ENCODE measurements around the gene MERTK. TPM values are rescaled to one million over a fixed set of nuclear protein-coding genes. Genes with fewer than 3 reads are reported as not detected.
A peak's percentile ranks its signal among the peaks of the same experiment; 100 is the strongest.

Gene MERTK
- total RNA-seq, 1 experiment from 2014 or later = 2.1 TPM

- no TSS peak for BruUV-seq (replicated peaks)
- intact Hi-C loops (cut with micrococcal nuclease; ENCODE audit: unreplicated experiment) = no loop called here
- Mint-ChIP-seq H3K4me3 (ENCODE audit: low read depth, unreplicated experiment) (no peak overlapping the region), H3K9me3 (ENCODE audit: low read depth, unreplicated experiment) (peaks cover 8% of the 10 kb centered on the region), H3K36me3 (ENCODE audit: insufficient read depth, unreplicated experiment) (no peaks in the 10 kb centered on the region), H3K27ac (ENCODE audit: unreplicated experiment) (no peak overlapping the region), H3K27me3 (ENCODE audit: unreplicated experiment) (no peaks in the 10 kb centered on the region), H3K4me1 (ENCODE audit: low read depth, unreplicated experiment) (peaks cover 39% of the 10 kb centered on the region)
- CTCF ChIA-PET = interaction anchor here (0.6 kb wide), 1 partner anchor 69 kb away, joined by 4 read pairs; no protein-coding TSS in a partner anchor
- TF ChIP-seq CTCF (IDR thresholded peaks at IDR 0.05; ENCODE audit: unreplicated experiment) = no peak
- DNase-seq = no peak
Observed at GRCh38 chr2:111972955-111973565, 74.7 kb downstream of the MERTK start.

GRCh38 chr2:111973701-111974100, 75.3 kb downstream of the MERTK start:
- peaks cover 39% of the 10 kb centered on the region for H3K4me1 Mint-ChIP-seq (ENCODE audit: low read depth, unreplicated experiment)
- no peaks in the 10 kb centered on the region for H3K27me3 Mint-ChIP-seq (ENCODE audit: unreplicated experiment)
- no peaks in the 10 kb centered on the region for H3K36me3 Mint-ChIP-seq (ENCODE audit: insufficient read depth, unreplicated experiment)
- DNase-seq = no peak
- CTCF ChIA-PET = no interaction called here
- H3K4me3 Mint-ChIP-seq (ENCODE audit: low read depth, unreplicated experiment) = no peak overlapping the region
- peaks cover 8% of the 10 kb centered on the region for H3K9me3 Mint-ChIP-seq (ENCODE audit: low read depth, unreplicated experiment)
- intact Hi-C loops (cut with micrococcal nuclease; ENCODE audit: unreplicated experiment) = no loop called here
- no peak overlapping the region for H3K27ac Mint-ChIP-seq (ENCODE audit: unreplicated experiment)
- BruUV-seq (replicated peaks) = no TSS peak
- TF ChIP-seq CTCF (IDR thresholded peaks at IDR 0.05; ENCODE audit: unreplicated experiment) = no peak

- CTCF ChIA-PET = interaction anchor here (0.6 to 1.3 kb wide), 2 partner anchors 77 to 751 kb away, joined by 3 to 5 read pairs; partner anchors contain the start of gene MERTK
- Mint-ChIP-seq H3K9me3 (ENCODE audit: low read depth, unreplicated experiment) (peaks cover 8% of the 10 kb centered on the region), H3K27me3 (ENCODE audit: unreplicated experiment) (no peaks in the 10 kb centered on the region), H3K4me3 (ENCODE audit: low read depth, unreplicated experiment) (peak overlapping the region; percentile 12), H3K4me1 (ENCODE audit: low read depth, unreplicated experiment) (peaks cover 39% of the 10 kb centered on the region), H3K36me3 (ENCODE audit: insufficient read depth, unreplicated experiment) (no peaks in the 10 kb centered on the region), H3K27ac (ENCODE audit: unreplicated experiment) (peak overlapping the region; percentile 35)
- no TSS peak for BruUV-seq (replicated peaks)
- DNase-seq = peak; percentile 88
- intact Hi-C loops (cut with micrococcal nuclease; ENCODE audit: unreplicated experiment) = no loop called here
- no peak for TF ChIP-seq CTCF (IDR thresholded peaks at IDR 0.05; ENCODE audit: unreplicated experiment)
Observed at GRCh38 chr2:111975053-111975552, 76.7 kb downstream of the MERTK start.

- peaks cover 39% of the 10 kb centered on the region for H3K4me1 Mint-ChIP-seq (ENCODE audit: low read depth, unreplicated experiment)
- no TSS peak for BruUV-seq (replicated peaks)
- intact Hi-C loops (cut with micrococcal nuclease; ENCODE audit: unreplicated experiment) = no loop called here
- H3K9me3 Mint-ChIP-seq (ENCODE audit: low read depth, unreplicated experiment) = peaks cover 8% of the 10 kb centered on the region
- no peak overlapping the region for H3K4me3 Mint-ChIP-seq (ENCODE audit: low read depth, unreplicated experiment)
- DNase-seq = no peak
- no peak for TF ChIP-seq CTCF (IDR thresholded peaks at IDR 0.05; ENCODE audit: unreplicated experiment)
- CTCF ChIA-PET = interaction anchor here (1.3 kb wide), 1 partner anchor 78 kb away, joined by 5 read pairs; the partner anchor contains the start of gene MERTK
- H3K36me3 Mint-ChIP-seq (ENCODE audit: insufficient read depth, unreplicated experiment) = no peaks in the 10 kb centered on the region
- H3K27me3 Mint-ChIP-seq (ENCODE audit: unreplicated experiment) = no peaks in the 10 kb centered on the region
- H3K27ac Mint-ChIP-seq (ENCODE audit: unreplicated experiment) = peak overlapping the region; percentile 35
Observed at GRCh38 chr2:111975819-111976218, 77.4 kb downstream of the MERTK start.
